Omental fat pad (tissue), 4 donors: ENCODE measurements around the gene SLC25A42. TPM values are rescaled to one million over a fixed set of nuclear protein-coding genes. Genes with fewer than 3 reads are reported as not detected.
"Not testable (repeated sequence)": the region's sequence is repeated elsewhere in the genome, so short reads cannot be mapped to it uniquely, and the experiment has no call there.

Experiments
- ATAC-seq: fragments of 150-250 bp; one replicate; pipeline ENCODE4 v1.9.1; 2016; ENCODE audit warnings: mild to moderate bottlenecking, moderate library complexity; ENCODE audit not compliant: low FRiP score
- DNase-seq: peaks from one replicate; pipeline ENCODE4 v3.0.0-alpha.2; 2019; ENCODE audit warnings: low spot score
- total RNA-seq, 4 donors: library from RNA; depleted of rRNA; stranded (reverse); fragments of >200 nt; gene quantifications; one replicate each; pipeline ENCODE4 v1.1.0, GENCODE V29; 2016
- TF ChIP-seq, protein P1 (sequence below), 3 donors: fragments of 450-650 bp; IDR thresholded peaks; one replicate each; pipeline ENCODE4 v1.5.1; 2016 to 2017; ENCODE audit warnings: antibody characterized with exemption in 3 of 3, mild to moderate bottlenecking in 3 of 3, moderate library complexity in 2 of 3

The SLC25A42 gene
- total RNA-seq, 4 donors from 2014 or later = 4.7 to 9.9 (median 7.4) TPM

DNA sequence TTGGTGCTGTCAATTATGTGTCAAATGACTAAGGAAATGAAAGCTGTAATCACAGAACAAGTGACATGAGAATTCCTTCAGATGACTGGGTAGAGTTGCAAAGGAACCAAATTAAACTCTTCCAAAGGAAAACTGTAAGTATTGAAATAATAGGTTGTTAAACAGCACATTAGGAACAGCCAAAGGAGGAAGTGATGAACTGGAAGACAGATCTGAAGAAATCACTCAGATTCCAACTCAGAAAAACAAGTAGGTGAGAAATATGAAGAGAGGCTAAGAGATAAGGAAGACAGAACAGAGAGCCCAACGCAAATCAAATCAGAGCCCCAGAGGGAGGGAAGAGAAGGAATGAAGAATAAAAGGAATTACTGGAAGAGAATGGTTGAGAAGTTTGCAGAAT is 59.1 kb downstream of the SLC25A42 start:
- ATAC-seq (no peak), DNase-seq (no peak)
- TF ChIP-seq, protein P1, sequence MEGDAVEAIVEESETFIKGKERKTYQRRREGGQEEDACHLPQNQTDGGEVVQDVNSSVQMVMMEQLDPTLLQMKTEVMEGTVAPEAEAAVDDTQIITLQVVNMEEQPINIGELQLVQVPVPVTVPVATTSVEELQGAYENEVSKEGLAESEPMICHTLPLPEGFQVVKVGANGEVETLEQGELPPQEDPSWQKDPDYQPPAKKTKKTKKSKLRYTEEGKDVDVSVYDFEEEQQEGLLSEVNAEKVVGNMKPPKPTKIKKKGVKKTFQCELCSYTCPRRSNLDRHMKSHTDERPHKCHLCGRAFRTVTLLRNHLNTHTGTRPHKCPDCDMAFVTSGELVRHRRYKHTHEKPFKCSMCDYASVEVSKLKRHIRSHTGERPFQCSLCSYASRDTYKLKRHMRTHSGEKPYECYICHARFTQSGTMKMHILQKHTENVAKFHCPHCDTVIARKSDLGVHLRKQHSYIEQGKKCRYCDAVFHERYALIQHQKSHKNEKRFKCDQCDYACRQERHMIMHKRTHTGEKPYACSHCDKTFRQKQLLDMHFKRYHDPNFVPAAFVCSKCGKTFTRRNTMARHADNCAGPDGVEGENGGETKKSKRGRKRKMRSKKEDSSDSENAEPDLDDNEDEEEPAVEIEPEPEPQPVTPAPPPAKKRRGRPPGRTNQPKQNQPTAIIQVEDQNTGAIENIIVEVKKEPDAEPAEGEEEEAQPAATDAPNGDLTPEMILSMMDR (IDR thresholded peaks at IDR 0.05) = no peak

DNA sequence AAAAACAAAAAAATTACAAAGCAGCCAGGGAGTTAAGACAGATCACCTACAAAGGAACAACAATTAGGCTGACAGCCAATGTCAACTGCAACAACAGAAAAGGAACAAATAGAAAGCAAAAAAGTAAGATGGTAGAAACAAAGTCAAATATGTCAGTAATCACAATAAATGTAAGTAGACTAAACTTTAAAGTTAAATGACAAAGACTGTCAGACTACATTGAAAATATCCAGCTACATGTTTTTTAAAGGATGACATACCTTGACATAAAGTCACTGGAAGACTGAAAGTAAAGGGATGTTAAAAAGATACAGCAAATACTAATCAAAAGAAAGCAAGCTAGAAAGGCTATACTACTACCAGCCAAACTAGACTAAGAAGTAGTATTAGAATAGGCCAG is 59.6 kb downstream of the SLC25A42 start:
- TF ChIP-seq, protein P1 (IDR thresholded peaks at IDR 0.05) = no peak
- ATAC-seq (no peak), DNase-seq (no peak)

DNA sequence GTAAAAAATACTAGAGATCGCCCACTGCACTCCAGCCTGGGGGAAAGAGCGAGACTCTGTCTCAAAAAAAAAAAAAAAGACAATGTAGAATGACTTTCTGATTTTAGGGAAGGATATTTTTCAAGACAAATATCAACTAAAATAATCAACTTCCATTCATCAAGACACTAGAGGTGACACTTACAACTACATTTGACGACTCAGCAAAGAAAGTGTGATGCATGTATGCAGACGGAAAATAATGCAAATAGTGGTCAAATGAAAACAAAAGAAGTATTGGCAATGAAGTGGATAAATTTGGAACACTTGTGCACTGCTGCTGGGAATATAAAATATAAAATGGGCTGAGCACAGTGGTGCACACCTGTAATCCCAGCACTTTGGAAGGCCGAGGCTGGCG is 62.3 kb downstream of the SLC25A42 start:
- TF ChIP-seq, protein P1 (IDR thresholded peaks at IDR 0.05) = no peak
- no peak for DNase-seq
- ATAC-seq = no peak

- ATAC-seq (no peak), DNase-seq (no peak)
- TF ChIP-seq, protein P1 (IDR thresholded peaks at IDR 0.05) = no peak
Observed at GRCh38 chr19:19131989-19132388, 68.2 kb downstream of the SLC25A42 start.

DNA sequence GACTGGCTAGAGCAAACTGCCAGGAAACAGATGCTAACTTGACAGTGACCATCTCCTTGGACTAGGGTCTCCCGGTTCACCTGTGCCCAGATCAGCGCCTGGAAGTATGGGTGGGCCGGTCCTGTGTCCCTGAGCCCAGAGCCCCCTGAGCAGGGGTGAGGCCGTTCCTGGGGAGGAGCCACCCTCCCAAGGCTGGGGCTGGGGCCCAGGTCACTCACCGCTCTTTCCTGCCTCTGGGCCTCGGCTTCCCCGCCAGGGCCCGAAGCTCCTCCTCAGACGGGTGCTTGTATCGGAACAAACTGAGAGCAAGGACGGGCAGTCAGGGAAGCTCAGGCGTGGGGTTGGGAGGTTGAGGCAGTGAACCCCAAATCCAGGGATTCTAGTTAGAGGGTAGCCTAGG is 69.1 kb downstream of the SLC25A42 start:
- ATAC-seq (no peak), DNase-seq (no peak)
- TF ChIP-seq, protein P1 (IDR thresholded peaks at IDR 0.05) = no peak

GRCh38 chr19:19133985-19134384 is 70.2 kb downstream of the SLC25A42 start:
- TF ChIP-seq, protein P1 (IDR thresholded peaks at IDR 0.05) = no peak
- DNase-seq = no peak
- ATAC-seq = no peak

DNA sequence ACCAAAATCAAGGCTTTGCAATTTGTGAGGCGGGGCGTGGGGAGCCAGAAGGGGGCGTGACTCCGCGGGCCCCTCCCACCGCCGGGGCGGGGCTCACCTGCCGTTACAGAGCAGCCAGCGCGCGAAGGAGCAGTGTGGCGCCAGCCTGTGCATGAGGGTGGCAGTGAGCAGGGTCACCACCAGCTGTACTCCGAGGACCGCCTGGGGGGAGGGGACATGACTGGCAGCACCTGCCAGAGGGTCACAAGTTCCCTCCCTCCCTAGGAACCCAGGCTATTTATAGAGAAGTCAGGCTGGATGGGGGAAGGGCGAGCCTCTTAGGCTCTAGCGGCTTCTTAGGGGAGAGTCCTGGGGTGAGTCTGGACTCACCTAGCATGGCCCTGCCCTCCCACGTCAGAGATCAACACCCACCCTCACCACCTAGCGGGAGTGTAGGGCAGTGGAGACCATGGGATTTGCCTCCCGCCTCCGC is 70.9 kb downstream of the SLC25A42 start:
- ATAC-seq (no peak), DNase-seq (no peak)
- TF ChIP-seq, protein P1 (IDR thresholded peaks at IDR 0.05) = no peak

DNA sequence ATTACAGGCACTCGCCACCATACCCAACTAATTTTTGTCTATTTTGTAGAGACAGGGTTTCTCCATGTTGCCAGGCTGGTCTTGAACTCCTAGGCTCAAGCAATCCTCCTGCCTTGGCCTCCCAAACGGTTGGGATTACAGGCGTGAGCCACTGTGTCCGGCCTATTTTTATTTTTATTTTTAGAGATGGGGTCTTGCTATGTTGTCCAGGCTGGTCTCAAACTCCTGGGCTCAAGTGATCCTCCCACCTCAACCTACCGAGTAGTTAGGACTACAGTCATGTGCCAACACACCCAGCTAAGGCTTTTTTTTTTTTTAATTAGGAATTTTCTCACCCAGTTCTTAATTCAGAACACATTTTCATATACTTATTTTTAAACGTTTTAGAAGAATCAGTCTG is 71.9 kb downstream of the SLC25A42 start:
- DNase-seq, ATAC-seq: not testable (repeated sequence)
